H9 (cell line): ENCODE measurements around the gene PAFAH1B1. TPM values are rescaled to one million over a fixed set of nuclear protein-coding genes. Genes with fewer than 3 reads are reported as not detected.

Experiments used
- DNase-seq: peaks from one replicate; pipeline ENCODE4 v3.0.0-alpha.2; 2017
- H2AFZ ChIP-seq: one replicate; pipeline ENCODE4 v1.6.1; 2013; ENCODE audit warnings: mild to moderate bottlenecking, low read length, control low read depth, moderate library complexity
- H2AK5ac ChIP-seq: 2 replicates; pipeline ENCODE4 v1.6.1; 2013; ENCODE audit warnings: low read length, control low read depth, mixed read lengths; ENCODE audit not compliant: insufficient read length
- H2BK120ac ChIP-seq: one replicate; pipeline ENCODE4 v1.6.1; 2013; ENCODE audit warnings: low read depth, mild to moderate bottlenecking, low read length, control low read depth, inconsistent platforms; ENCODE audit not compliant: poor library complexity, severe bottlenecking
- H2BK12ac ChIP-seq: 2 replicates; pipeline ENCODE4 v1.6.1; 2013; ENCODE audit warnings: low read length, control low read depth, mixed read lengths, low read depth; ENCODE audit not compliant: insufficient read length
- H2BK15ac ChIP-seq: 2 replicates; pipeline ENCODE4 v1.6.1; 2013; ENCODE audit warnings: low read depth, low read length, control low read depth
- H2BK20ac ChIP-seq: one replicate; pipeline ENCODE4 v1.6.1; 2013; ENCODE audit warnings: low read depth, mild to moderate bottlenecking, low read length, control low read depth, inconsistent platforms; ENCODE audit not compliant: poor library complexity, severe bottlenecking
- H2BK5ac ChIP-seq: 2 replicates; pipeline ENCODE4 v1.6.1; 2013; ENCODE audit warnings: low read length, control low read depth, mixed read lengths; ENCODE audit not compliant: insufficient read length
- H3K14ac ChIP-seq: 2 replicates; pipeline ENCODE4 v1.6.1; 2013; ENCODE audit warnings: low read length, control low read depth; ENCODE audit not compliant: insufficient read depth
- H3K18ac ChIP-seq: 2 replicates; pipeline ENCODE4 v1.6.1; 2013; ENCODE audit warnings: low read depth, mild to moderate bottlenecking, mixed read lengths, low read length, control low read depth; ENCODE audit not compliant: insufficient read length
- H3K23ac ChIP-seq: 2 replicates; pipeline ENCODE4 v1.6.1; 2013; ENCODE audit warnings: low read length, control low read depth, mixed read lengths, low read depth; ENCODE audit not compliant: insufficient read length
- H3K23me2 ChIP-seq: 2 replicates; pipeline ENCODE4 v1.6.1; 2013; ENCODE audit warnings: low read depth, mild to moderate bottlenecking, mixed read lengths, low read length, control low read depth; ENCODE audit not compliant: insufficient read length, poor library complexity, severe bottlenecking
- H3K27ac ChIP-seq: 2 replicates; pipeline ENCODE4 v1.5.1; 2013; ENCODE audit warnings: low read length, control low read depth, mixed read lengths, low read depth; ENCODE audit not compliant: insufficient read length
- H3K27me3 ChIP-seq: 2 replicates; pipeline ENCODE4 v1.6.1; 2013; ENCODE audit warnings: low read length, control low read depth, inconsistent platforms; ENCODE audit not compliant: insufficient read depth
- H3K4ac ChIP-seq: 2 replicates; pipeline ENCODE4 v1.6.1; 2013; ENCODE audit warnings: low read depth, mild to moderate bottlenecking, control low read depth, inconsistent platforms, low read length, moderate library complexity
- H3K4me1 ChIP-seq: 2 replicates; pipeline ENCODE4 v1.6.1; 2013; ENCODE audit warnings: low read length, control low read depth, inconsistent platforms; ENCODE audit not compliant: insufficient read depth
- H3K4me2 ChIP-seq: 2 replicates; pipeline ENCODE4 v1.6.1; 2013; ENCODE audit warnings: low read length, control low read depth, mixed read lengths; ENCODE audit not compliant: insufficient read length, insufficient read depth
- H3K56ac ChIP-seq: 2 replicates; pipeline ENCODE4 v1.6.1; 2013; ENCODE audit warnings: low read depth, mild to moderate bottlenecking, mixed read lengths, low read length, control low read depth; ENCODE audit not compliant: insufficient read length
- H3K79me1 ChIP-seq: 2 replicates; pipeline ENCODE4 v1.6.1; 2013; ENCODE audit warnings: low read depth, mild to moderate bottlenecking, moderate library complexity, low read length, control low read depth, inconsistent platforms; ENCODE audit not compliant: insufficient read depth, poor library complexity, severe bottlenecking
- H3K79me2 ChIP-seq: 2 replicates; pipeline ENCODE4 v1.6.1; 2013; ENCODE audit warnings: low read length, control low read depth, inconsistent platforms; ENCODE audit not compliant: insufficient read depth
- H3K9ac ChIP-seq: 2 replicates; pipeline ENCODE4 v1.6.1; 2013; ENCODE audit warnings: low read length, control low read depth, mixed read lengths; ENCODE audit not compliant: insufficient read length; ENCODE audit errors: extremely low read depth
- H3K9me3 ChIP-seq: one replicate; pipeline ENCODE4 v1.6.1; 2013; ENCODE audit warnings: low read depth, low read length, inconsistent platforms; ENCODE audit not compliant: control insufficient read depth
- H3T11ph ChIP-seq: one replicate; pipeline ENCODE4 v1.6.1; 2013; ENCODE audit warnings: mild to moderate bottlenecking, low read length, control low read depth, inconsistent platforms
- H4K20me1 ChIP-seq: one replicate; pipeline ENCODE4 v1.6.1; 2013; ENCODE audit not compliant: control insufficient read depth, insufficient read length, insufficient read depth
- H4K5ac ChIP-seq: 2 replicates; pipeline ENCODE4 v1.6.1; 2013; ENCODE audit warnings: low read depth, mild to moderate bottlenecking, mixed read lengths, low read length, control low read depth; ENCODE audit not compliant: insufficient read length
- H4K8ac ChIP-seq: replicated peaks from 2 replicates; pipeline ENCODE4 v1.6.1; 2013; ENCODE audit warnings: low read length, control low read depth, mixed read lengths, low read depth; ENCODE audit not compliant: insufficient read length
- H4K91ac ChIP-seq: 2 replicates; pipeline ENCODE4 v1.6.1; 2013; ENCODE audit warnings: low read depth, mild to moderate bottlenecking, moderate library complexity, mixed read lengths, low read length, control low read depth; ENCODE audit not compliant: insufficient read length
- H3K27ac Mint-ChIP-seq, 3 experiments: 2 replicates in 2 of 3; 3 replicates in 1 of 3; pipeline ENCODE4 v1.8.0; 2020 to 2021; ENCODE audit warnings: mixed read lengths in 3 of 3, mild to moderate bottlenecking in 1 of 3, moderate library complexity in 1 of 3
- H3K27me3 Mint-ChIP-seq: 2 replicates; pipeline ENCODE4 v1.8.0; 2021; ENCODE audit warnings: low read depth, mild to moderate bottlenecking, moderate library complexity, mixed read lengths
- H3K36me3 Mint-ChIP-seq, 3 experiments: 2 replicates in 2 of 3; 3 replicates in 1 of 3; pipeline ENCODE4 v1.8.0; 2020 to 2021; ENCODE audit warnings: low read depth in 3 of 3, mixed read lengths in 3 of 3; ENCODE audit not compliant: insufficient read depth in 1 of 3
- H3K4me1 Mint-ChIP-seq, 2 experiments: 2 replicates each; pipeline ENCODE4 v1.8.0; 2020; ENCODE audit warnings: mixed read lengths in 2 of 2
- H3K4me3 Mint-ChIP-seq, 2 experiments: 2 replicates in 1 of 2; 3 replicates in 1 of 2; pipeline ENCODE4 v1.8.0; 2020 to 2021; ENCODE audit warnings: mild to moderate bottlenecking in 2 of 2, mixed read lengths in 2 of 2, moderate library complexity in 1 of 2
- H3K9me3 Mint-ChIP-seq, 2 experiments: 2 replicates in 1 of 2; 3 replicates in 1 of 2; pipeline ENCODE4 v1.8.0; 2020; ENCODE audit warnings: mild to moderate bottlenecking in 2 of 2, mixed read lengths in 2 of 2, moderate library complexity in 1 of 2
- WGBS: extraction: QIAGEN DNeasy Blood & Tissue Kit; methylation state at CpG from one replicate; pipeline ENCODE4 v1.1.7; 2013; ENCODE audit warnings: missing lambda C conversion rate, low lambda C conversion rate, mixed read lengths; ENCODE audit not compliant: insufficient read length; ENCODE audit errors: extremely low coverage; 5-methylcytosine and 5-hydroxymethylcytosine counted together
- total RNA-seq: library from RNA; stranded (reverse); gene quantifications from 2 replicates; pipeline ENCODE4 v1.2.1, GENCODE V29; 2021
- TF ChIP-seq, protein P1 (sequence below): fragments of 200-600 bp; sonication (generic); conservative IDR thresholded peaks from 3 replicates; pipeline ENCODE4 v1.8.0; 2021; ENCODE audit warnings: antibody characterized with exemption, mild to moderate bottlenecking

Gene PAFAH1B1
- total RNA-seq, 1 experiment from 2014 or later: 134 TPM

DNA sequence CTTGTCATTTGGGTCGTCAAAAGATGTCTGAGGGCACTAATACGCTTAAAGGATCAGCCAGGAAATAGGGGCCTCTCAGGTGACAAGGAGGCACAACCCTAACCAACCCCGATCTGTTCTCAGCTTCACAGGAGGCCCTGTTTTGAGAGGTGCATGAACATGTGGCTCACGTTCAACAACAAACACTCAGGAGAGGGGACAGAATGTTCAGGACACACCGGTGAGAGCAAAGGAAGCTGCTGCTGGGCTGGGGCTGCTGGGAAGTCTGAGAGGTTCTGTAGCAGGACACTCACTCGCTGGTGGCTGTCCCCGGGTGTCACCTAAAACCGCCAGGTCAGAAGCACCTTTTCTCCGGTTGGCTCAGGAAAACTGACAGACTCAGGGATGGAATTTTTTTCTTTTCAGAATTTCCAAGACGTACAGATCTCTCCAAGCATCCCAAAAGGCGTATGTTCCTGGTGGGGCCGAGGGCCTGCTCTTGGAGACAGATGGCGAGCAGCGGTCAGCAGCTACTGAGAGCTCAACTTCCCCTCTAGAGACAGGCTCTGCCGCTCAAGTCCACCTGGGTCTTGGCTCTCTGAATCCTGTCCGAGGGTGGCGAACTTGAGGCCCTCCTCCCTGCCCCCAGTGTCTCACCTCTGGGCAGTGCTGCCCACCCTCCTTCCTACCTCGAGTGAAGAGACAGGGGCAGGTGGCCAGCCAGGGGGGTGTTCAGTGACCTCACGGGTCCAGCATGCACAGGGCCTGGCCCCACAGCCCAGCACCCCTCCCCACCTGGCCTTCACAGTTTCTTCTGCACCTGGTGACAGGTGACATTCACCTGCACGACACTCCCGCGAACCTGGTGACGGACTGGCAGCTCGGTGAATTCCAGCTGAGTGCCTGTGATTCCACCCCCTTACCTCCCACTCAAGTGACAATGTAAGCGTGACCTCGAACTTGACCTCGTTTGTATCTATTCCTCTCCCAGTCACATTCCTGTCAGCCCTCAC lies 95.2 kb downstream of the PAFAH1B1 start:
- H3K9me3 ChIP-seq: no peaks in the 10 kb centered on the region
- H2AFZ ChIP-seq: no peak overlapping the region
- no peak overlapping the region for H3K18ac ChIP-seq
- H4K91ac ChIP-seq: no peak overlapping the region
- H3T11ph ChIP-seq: no peak overlapping the region
- no peaks in the 10 kb centered on the region for H4K20me1 ChIP-seq
- no peak overlapping the region for H3K4ac ChIP-seq
- Mint-ChIP-seq H3K4me1 (peaks cover 9 to 19% of the 10 kb centered on the region in 2 experiments), H3K9me3 (no peaks in the 10 kb centered on the region), H3K36me3 (peaks cover 2 to 23% (median 13%) of the 10 kb centered on the region in 3 experiments; a peak in 6 of 7 replicates), H3K27me3 (no peaks in the 10 kb centered on the region), H3K4me3 (no peak overlapping the region), H3K27ac (peak overlapping the region in 2 of 3 experiments; percentile 34 to 77; a peak in 5 of 7 replicates)
- H3K23ac ChIP-seq: no peak overlapping the region
- DNase-seq: peak; percentile 47
- H2BK15ac ChIP-seq: no peak overlapping the region
- H3K14ac ChIP-seq: no peak overlapping the region
- no peaks in the 10 kb centered on the region for H3K79me1 ChIP-seq
- no peak overlapping the region for H2AK5ac ChIP-seq
- no peak overlapping the region for H4K8ac ChIP-seq
- H3K4me1 ChIP-seq: no peaks in the 10 kb centered on the region
- H3K4me2 ChIP-seq: no peak overlapping the region
- H3K56ac ChIP-seq: no peak overlapping the region
- H3K23me2 ChIP-seq: no peaks in the 10 kb centered on the region
- no peak overlapping the region for H3K27ac ChIP-seq
- no peak overlapping the region for H4K5ac ChIP-seq
- no peak overlapping the region for H2BK5ac ChIP-seq
- no peak overlapping the region for H3K9ac ChIP-seq
- no peak overlapping the region for H2BK12ac ChIP-seq
- H2BK120ac ChIP-seq: no peak overlapping the region
- H2BK20ac ChIP-seq: no peak overlapping the region
- TF ChIP-seq, protein P1, sequence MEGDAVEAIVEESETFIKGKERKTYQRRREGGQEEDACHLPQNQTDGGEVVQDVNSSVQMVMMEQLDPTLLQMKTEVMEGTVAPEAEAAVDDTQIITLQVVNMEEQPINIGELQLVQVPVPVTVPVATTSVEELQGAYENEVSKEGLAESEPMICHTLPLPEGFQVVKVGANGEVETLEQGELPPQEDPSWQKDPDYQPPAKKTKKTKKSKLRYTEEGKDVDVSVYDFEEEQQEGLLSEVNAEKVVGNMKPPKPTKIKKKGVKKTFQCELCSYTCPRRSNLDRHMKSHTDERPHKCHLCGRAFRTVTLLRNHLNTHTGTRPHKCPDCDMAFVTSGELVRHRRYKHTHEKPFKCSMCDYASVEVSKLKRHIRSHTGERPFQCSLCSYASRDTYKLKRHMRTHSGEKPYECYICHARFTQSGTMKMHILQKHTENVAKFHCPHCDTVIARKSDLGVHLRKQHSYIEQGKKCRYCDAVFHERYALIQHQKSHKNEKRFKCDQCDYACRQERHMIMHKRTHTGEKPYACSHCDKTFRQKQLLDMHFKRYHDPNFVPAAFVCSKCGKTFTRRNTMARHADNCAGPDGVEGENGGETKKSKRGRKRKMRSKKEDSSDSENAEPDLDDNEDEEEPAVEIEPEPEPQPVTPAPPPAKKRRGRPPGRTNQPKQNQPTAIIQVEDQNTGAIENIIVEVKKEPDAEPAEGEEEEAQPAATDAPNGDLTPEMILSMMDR: no peak
- WGBS: no CpG with 5 or more reads among the region's 27 CpGs
- no peaks in the 10 kb centered on the region for H3K79me2 ChIP-seq
- no peaks in the 10 kb centered on the region for H3K27me3 ChIP-seq
